Memory B cell (primary cell): ENCODE data around the gene MMUT.
"Not testable (repeated sequence)": the region's sequence is repeated elsewhere in the genome, so short reads cannot be mapped to it uniquely, and the experiment has no call there.

Experiments used
- ATAC-seq: fragments of 150-1000 bp; cut with Tn5 transposase; 2 replicates; pipeline ENCODE4 v1.10.0; 2021; ENCODE audit warnings: low read depth, mild to moderate bottlenecking, moderate library complexity
- DNase-seq, 2 donors: peaks; one replicate each; pipeline ENCODE4 v3.0.0; 2022; ENCODE audit warnings: low spot score in 2 of 2
- H3K27ac Mint-ChIP-seq: one replicate; pipeline ENCODE4 v1.8.0; 2022; ENCODE audit warnings: mild to moderate bottlenecking, moderate library complexity, mixed read lengths
- H3K27me3 Mint-ChIP-seq: one replicate; pipeline ENCODE4 v1.8.0; 2022; ENCODE audit warnings: mixed read lengths
- H3K36me3 Mint-ChIP-seq: one replicate; pipeline ENCODE4 v1.8.0; 2022; ENCODE audit warnings: mild to moderate bottlenecking, mixed read lengths
- H3K4me1 Mint-ChIP-seq: one replicate; pipeline ENCODE4 v1.8.0; 2022; ENCODE audit warnings: mixed read lengths
- H3K4me3 Mint-ChIP-seq: one replicate; pipeline ENCODE4 v1.8.0; 2022; ENCODE audit warnings: mild to moderate bottlenecking, moderate library complexity, mixed read lengths
- H3K9me3 Mint-ChIP-seq: one replicate; pipeline ENCODE4 v1.8.0; 2022; ENCODE audit warnings: mixed read lengths

Gene MMUT

DNA sequence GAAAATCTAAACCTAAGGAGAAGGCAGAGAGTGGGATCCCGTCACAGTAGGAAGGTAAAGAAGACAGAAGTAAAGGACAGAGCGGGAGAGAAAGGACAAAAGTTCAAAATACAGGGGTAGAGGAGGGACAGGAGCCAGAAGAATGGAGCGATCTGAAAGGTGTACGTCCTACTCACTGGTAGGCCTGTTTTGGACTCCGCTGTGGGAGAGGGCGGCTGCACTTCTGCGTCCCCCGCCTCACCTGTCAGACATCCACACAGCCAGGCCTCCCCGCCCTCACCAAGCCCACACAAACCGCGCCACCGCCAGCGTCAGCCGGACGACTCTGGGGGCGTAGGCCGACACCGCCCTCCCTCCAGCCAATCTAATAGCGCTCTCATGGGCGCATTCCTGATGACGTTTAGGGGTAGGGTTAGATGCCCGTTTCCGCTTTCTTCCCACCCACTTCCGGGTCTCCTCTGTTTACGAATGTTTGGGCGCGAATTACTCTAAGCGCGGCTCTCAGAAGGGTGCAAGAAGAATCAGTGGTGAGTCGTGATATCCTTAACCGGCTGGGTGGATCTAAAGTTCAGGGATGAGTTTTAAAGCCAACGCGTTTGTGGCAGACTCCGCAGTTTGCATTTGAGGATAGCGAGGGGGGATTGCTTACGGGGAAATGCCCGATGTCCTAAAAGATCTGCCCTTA, at the start of gene MMUT, which contains the start of gene CENPQ:
MMUT (minus strand) TSS at position 327 of the 685 bp plus-strand sequence. CDS start 3,787 bp downstream, outside the sequence.
CENPQ (plus strand) TSS at position 444 of the 685 bp plus-strand sequence. CDS start 6,807 bp downstream, outside the sequence.
- peaks cover 3% of the 10 kb centered on the region for H3K36me3 Mint-ChIP-seq
- no peaks in the 10 kb centered on the region for H3K9me3 Mint-ChIP-seq
- ATAC-seq (peak; percentile 99), DNase-seq (peak; percentile 80 to 84)
- no peaks in the 10 kb centered on the region for H3K27me3 Mint-ChIP-seq
- peak within 1 kb of the TSS; percentile 98 for H3K27ac Mint-ChIP-seq
- peaks cover 38% of the 10 kb centered on the region for H3K4me1 Mint-ChIP-seq
- peak within 1 kb of the TSS; percentile 96 for H3K4me3 Mint-ChIP-seq

DNA sequence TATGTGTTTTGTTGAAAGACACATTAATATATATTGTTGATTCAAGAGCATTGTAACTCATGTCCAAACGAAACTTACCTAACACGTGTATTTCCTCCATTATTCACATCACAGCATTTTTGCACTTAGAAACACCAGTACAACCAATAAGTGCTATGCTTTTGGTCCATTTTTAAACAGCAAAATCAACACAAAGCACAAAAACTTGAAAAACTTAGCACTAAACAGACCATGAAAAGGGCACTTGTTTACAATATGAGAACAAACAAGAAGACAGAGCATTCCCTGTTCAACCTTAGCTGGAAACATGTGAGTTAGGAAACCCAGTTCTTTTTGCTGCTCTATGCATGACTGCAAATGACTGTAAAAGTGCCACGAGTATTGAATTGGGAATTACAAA, 46.3 kb upstream of the MMUT start:
- H3K4me3 Mint-ChIP-seq, result no peak overlapping the region
- H3K27me3 Mint-ChIP-seq, result peaks cover 7% of the 10 kb centered on the region
- H3K9me3 Mint-ChIP-seq, result peaks cover 9% of the 10 kb centered on the region
- no peak overlapping the region for H3K27ac Mint-ChIP-seq
- no peak for ATAC-seq
- H3K36me3 Mint-ChIP-seq, result no peaks in the 10 kb centered on the region
- no peaks in the 10 kb centered on the region for H3K4me1 Mint-ChIP-seq
- no peak for DNase-seq

- Mint-ChIP-seq H3K27ac (no peak overlapping the region), H3K27me3 (peaks cover 7% of the 10 kb centered on the region), H3K9me3 (peaks cover 9% of the 10 kb centered on the region), H3K4me3 (no peak overlapping the region), H3K4me1 (no peaks in the 10 kb centered on the region), H3K36me3 (no peaks in the 10 kb centered on the region)
- no peak for DNase-seq
- no peak for ATAC-seq
These were observed 43.6 kb upstream of the MMUT start for GRCh38 chr6:49506569-49507111.

GRCh38 chr6:49504666-49505065, 41.6 kb upstream of the MMUT start:
- Mint-ChIP-seq H3K36me3 (no peaks in the 10 kb centered on the region), H3K4me1 (no peaks in the 10 kb centered on the region), H3K27me3 (peaks cover 5% of the 10 kb centered on the region)

GRCh38 chr6:49499623-49500022, 36.6 kb upstream of the MMUT start, which contains the start of gene GLYATL3:
GLYATL3 (plus strand) TSS chr6:49499923; CDS start chr6:49511991, 12,068 bp downstream.
- no peaks in the 10 kb centered on the region for H3K9me3 Mint-ChIP-seq
- no peak within 1 kb of the TSS for H3K4me3 Mint-ChIP-seq
- H3K27ac Mint-ChIP-seq, result no peak within 1 kb of the TSS
- no peaks in the 10 kb centered on the region for H3K27me3 Mint-ChIP-seq
- ATAC-seq, result no peak
- no peak for DNase-seq
- no peaks in the 10 kb centered on the region for H3K4me1 Mint-ChIP-seq
- H3K36me3 Mint-ChIP-seq, result no peaks in the 10 kb centered on the region

More at GRCh38 chr6:49504666-49505065, 41.6 kb upstream of the MMUT start:
- DNase-seq (no peak), ATAC-seq (no peak)
- Mint-ChIP-seq H3K4me3 (no peak overlapping the region), H3K27ac (no peak overlapping the region), H3K9me3 (peaks cover 9% of the 10 kb centered on the region)

DNA sequence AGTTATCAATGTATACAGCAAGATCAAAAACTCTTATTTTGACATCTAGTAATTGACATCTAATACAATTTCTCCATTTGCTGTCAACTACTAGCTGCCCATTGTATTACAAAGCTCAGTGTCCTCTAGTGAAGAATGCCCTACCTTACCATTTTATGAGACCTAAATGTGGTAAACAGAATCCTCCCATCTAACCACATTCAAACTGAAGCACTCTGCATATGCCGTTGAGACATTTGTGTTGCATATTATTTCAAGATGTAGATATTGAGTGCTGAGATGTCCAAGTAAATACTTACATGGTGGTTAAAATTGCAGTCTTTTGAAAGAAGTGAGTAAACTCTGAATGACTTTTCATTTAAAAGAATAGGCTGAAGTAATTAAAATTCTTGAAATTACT, 36.1 kb upstream of the MMUT start:
- no peak for ATAC-seq
- Mint-ChIP-seq H3K4me3 (no peak overlapping the region), H3K27me3 (no peaks in the 10 kb centered on the region), H3K9me3 (no peaks in the 10 kb centered on the region), H3K27ac (no peak overlapping the region), H3K4me1 (no peaks in the 10 kb centered on the region), H3K36me3 (no peaks in the 10 kb centered on the region)
- no peak for DNase-seq

- peaks cover 2% of the 10 kb centered on the region for H3K36me3 Mint-ChIP-seq
- DNase-seq, result no peak
- H3K4me1 Mint-ChIP-seq, result no peaks in the 10 kb centered on the region
- H3K27ac Mint-ChIP-seq, result no peak overlapping the region
- H3K27me3 Mint-ChIP-seq, result no peaks in the 10 kb centered on the region
- H3K9me3 Mint-ChIP-seq, result no peaks in the 10 kb centered on the region
- ATAC-seq, result no peak
- H3K4me3 Mint-ChIP-seq, result no peak overlapping the region
These were observed 34.3 kb upstream of the MMUT start for GRCh38 chr6:49497304-49497703.

DNA sequence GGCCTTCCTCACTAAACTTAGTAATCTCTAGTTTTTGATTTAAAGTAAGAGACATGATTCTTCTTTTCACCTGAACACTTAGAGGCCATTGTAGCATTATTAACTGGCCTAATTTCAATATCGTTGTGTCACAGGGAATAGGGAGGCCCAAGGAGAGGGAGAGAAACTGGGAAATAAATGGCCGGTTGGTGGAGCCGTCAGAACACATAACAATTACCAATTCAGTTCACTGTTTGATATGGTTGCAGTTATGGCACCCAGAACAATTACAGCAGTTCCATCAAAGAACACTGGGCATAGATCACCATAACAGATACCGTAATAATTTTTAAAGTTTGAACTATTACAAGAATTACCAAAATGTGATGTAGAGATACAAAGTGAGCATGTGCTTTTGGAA, 27.6 kb upstream of the MMUT start:
- H3K9me3 Mint-ChIP-seq, result no peaks in the 10 kb centered on the region
- H3K27ac Mint-ChIP-seq, result no peak overlapping the region
- no peak overlapping the region for H3K4me3 Mint-ChIP-seq
- H3K36me3 Mint-ChIP-seq, result peaks cover 22% of the 10 kb centered on the region
- no peaks in the 10 kb centered on the region for H3K4me1 Mint-ChIP-seq
- ATAC-seq (no peak), DNase-seq (no peak)
- no peaks in the 10 kb centered on the region for H3K27me3 Mint-ChIP-seq

GRCh38 chr6:49483380-49483779, 20.3 kb upstream of the MMUT start:
- not testable (repeated sequence) for H3K27me3 Mint-ChIP-seq, H3K4me1 Mint-ChIP-seq, H3K27ac Mint-ChIP-seq, H3K36me3 Mint-ChIP-seq, H3K9me3 Mint-ChIP-seq, H3K4me3 Mint-ChIP-seq, DNase-seq, ATAC-seq

GRCh38 chr6:49481846-49482245, 18.8 kb upstream of the MMUT start:
- H3K27me3 Mint-ChIP-seq, H3K4me1 Mint-ChIP-seq, H3K36me3 Mint-ChIP-seq, ATAC-seq, H3K27ac Mint-ChIP-seq, H3K4me3 Mint-ChIP-seq, DNase-seq, H3K9me3 Mint-ChIP-seq: not testable (repeated sequence)

DNA sequence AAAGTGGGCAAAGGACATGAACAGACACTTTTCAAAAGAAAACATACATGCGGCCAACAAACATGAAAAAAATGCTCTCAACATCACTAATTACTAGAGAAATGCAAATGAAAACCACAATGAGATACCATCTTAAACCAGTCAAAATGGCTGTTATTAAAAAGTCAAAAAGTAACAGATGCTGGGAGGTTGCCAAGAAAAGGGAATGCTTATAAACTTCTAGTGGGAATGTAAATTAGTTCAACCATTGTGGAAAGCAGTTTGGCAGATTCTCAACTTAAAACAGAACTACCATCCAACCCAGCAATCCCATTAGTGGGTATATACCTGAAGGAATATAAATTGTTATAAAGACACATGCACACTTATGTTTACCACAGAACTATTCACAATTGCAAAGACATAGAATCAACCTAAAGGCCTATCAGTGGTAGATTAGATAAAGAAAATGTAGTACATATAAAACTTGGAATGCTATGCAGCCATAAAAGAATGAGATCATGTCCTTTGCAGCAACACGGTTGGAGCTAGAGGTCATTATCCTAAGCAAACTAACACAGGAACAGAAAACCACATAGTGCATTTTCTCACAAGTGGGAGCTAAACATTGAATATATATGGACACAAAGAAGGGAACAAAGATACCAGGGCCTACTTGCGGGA, 16.4 kb upstream of the MMUT start:
- H3K27me3 Mint-ChIP-seq, result no peaks in the 10 kb centered on the region
- ATAC-seq (no peak), DNase-seq (no peak)
- H3K4me3 Mint-ChIP-seq, result no peak overlapping the region
- no peaks in the 10 kb centered on the region for H3K4me1 Mint-ChIP-seq
- no peaks in the 10 kb centered on the region for H3K9me3 Mint-ChIP-seq
- H3K27ac Mint-ChIP-seq, result no peak overlapping the region
- H3K36me3 Mint-ChIP-seq, result peaks cover 11% of the 10 kb centered on the region

DNA sequence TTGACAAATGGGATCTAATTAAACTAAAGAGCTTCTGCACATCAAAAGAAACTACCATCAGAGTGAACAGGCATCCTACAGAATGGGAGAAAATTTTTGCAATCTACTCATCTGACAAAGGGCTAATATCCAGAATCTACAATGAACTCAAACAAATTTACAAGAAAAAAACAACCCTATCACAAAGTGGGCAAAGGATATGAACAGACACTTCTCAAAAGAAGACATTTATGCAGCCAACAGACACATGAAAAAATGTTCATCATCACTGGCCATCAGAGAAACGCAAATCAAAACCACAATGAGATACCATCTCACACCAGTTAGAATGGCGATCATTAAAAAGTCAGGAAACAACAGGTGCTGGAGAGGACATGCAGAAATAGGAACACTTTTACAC, 13.5 kb upstream of the MMUT start:
- DNase-seq, H3K27ac Mint-ChIP-seq, H3K4me1 Mint-ChIP-seq, ATAC-seq, H3K4me3 Mint-ChIP-seq, H3K27me3 Mint-ChIP-seq, H3K9me3 Mint-ChIP-seq: not testable (repeated sequence)
- H3K36me3 Mint-ChIP-seq, result peaks cover 27% of the 10 kb centered on the region

DNA sequence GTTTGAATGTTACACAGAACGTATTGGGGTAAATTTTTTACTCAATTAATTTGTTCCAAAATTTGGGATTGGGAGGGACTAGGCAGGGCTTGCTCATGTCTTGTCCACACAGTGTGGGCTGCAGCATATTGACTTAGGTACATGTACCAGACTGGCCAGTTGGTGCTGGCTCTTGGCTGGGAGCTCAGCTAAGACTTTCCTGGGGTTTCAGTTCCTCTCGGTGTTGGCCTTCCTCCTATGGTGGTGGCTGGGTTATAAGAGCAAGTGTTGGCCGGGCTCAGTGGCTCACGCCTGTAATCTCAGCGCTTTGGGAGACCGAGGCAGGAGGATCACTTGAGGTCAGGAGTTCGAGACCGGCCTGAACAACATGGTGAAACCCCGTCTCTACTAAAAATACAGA, 5.0 kb upstream of the MMUT start:
- no peaks in the 10 kb centered on the region for H3K9me3 Mint-ChIP-seq
- H3K4me1 Mint-ChIP-seq, result peaks cover 26% of the 10 kb centered on the region
- ATAC-seq, result no peak
- no peak overlapping the region for H3K4me3 Mint-ChIP-seq
- no peak for DNase-seq
- H3K27ac Mint-ChIP-seq, result no peak overlapping the region
- no peaks in the 10 kb centered on the region for H3K27me3 Mint-ChIP-seq
- H3K36me3 Mint-ChIP-seq, result peaks cover 11% of the 10 kb centered on the region

DNA sequence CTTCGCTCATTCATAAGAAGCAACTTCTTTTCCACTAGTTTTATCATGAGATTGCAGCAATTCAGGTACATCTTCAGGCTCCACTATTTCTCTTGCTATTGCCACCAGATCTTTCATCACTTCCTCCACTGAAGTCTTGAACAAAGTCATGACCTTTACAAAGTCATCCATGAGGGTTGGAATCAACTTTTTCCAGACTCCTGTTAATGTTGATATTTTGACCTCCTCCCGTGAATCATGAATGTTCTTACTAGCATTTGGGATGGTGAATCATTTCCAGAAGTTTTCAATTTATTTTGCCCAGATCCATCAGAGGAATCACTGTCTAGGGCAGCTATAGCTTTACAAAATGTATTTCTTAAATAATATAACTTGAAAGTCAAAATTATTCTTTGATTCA, 1.6 kb upstream of the MMUT start:
- peaks cover 39% of the 10 kb centered on the region for H3K4me1 Mint-ChIP-seq
- H3K36me3 Mint-ChIP-seq, result peaks cover 3% of the 10 kb centered on the region
- H3K27me3 Mint-ChIP-seq, result no peaks in the 10 kb centered on the region
- DNase-seq, result no peak
- no peaks in the 10 kb centered on the region for H3K9me3 Mint-ChIP-seq
- no peak for ATAC-seq
- peak overlapping the region; percentile 70 for H3K27ac Mint-ChIP-seq
- H3K4me3 Mint-ChIP-seq, result peak overlapping the region; percentile 59
